Neural cell (in vitro differentiated cells): ENCODE results near the gene PCDHAC1. TPM values are rescaled to one million over a fixed set of nuclear protein-coding genes. Genes with fewer than 3 reads are reported as not detected.

ENCODE experiments used
- H2AFZ ChIP-seq: fragments of 200-600, 300-800 bp; sonication (generic), shearing (Covaris generic); 2 replicates; pipeline ENCODE4 v1.6.0; 2014; ENCODE audit warnings: low read depth, mild to moderate bottlenecking, antibody characterized with exemption, low read length, moderate library complexity
- H3F3A ChIP-seq: fragments of 200-600 bp; shearing (Covaris generic); 2 replicates; pipeline ENCODE4 v1.6.1; 2016; ENCODE audit warnings: mild to moderate bottlenecking, moderate library complexity, mixed read lengths, antibody characterized with exemption, low read length; ENCODE audit not compliant: insufficient read depth, poor library complexity, severe bottlenecking
- H3K27ac ChIP-seq: fragments of 200-600, 300-800 bp; sonication (generic), shearing (Covaris generic); 2 replicates; pipeline ENCODE4 v1.5.1; 2014; ENCODE audit warnings: mild to moderate bottlenecking, low read length, moderate library complexity
- H3K27me3 ChIP-seq: fragments of 300-800, 200-600 bp; sonication (generic), shearing (Covaris generic); 2 replicates; pipeline ENCODE4 v1.6.0; 2014; ENCODE audit warnings: mild to moderate bottlenecking, low read depth, low read length, moderate library complexity; ENCODE audit not compliant: insufficient read depth
- H3K36me3 ChIP-seq: fragments of 300-800, 200-600 bp; sonication (generic), shearing (Covaris generic); 2 replicates; pipeline ENCODE4 v1.5.1; 2014; ENCODE audit warnings: mild to moderate bottlenecking, antibody characterized with exemption, low read length, moderate library complexity; ENCODE audit not compliant: insufficient read depth
- H3K4me2 ChIP-seq: fragments of 300-800, 200-600 bp; sonication (generic), shearing (Covaris generic); 2 replicates; pipeline ENCODE4 v1.6.0; 2014; ENCODE audit warnings: mild to moderate bottlenecking, low read length
- H3K4me3 ChIP-seq: fragments of 300-800, 200-600 bp; sonication (generic), shearing (Covaris generic); 2 replicates; pipeline ENCODE4 v1.5.1; 2014; ENCODE audit warnings: mild to moderate bottlenecking, low read length, moderate library complexity
- H3K79me2 ChIP-seq: fragments of 200-600 bp; shearing (Covaris generic); replicated peaks from 2 replicates; pipeline ENCODE4 v1.6.0; 2014; ENCODE audit warnings: mild to moderate bottlenecking, low read length, moderate library complexity; ENCODE audit not compliant: insufficient read depth
- H3K9ac ChIP-seq: fragments of 300-800, 200-600 bp; sonication (generic), shearing (Covaris generic); 2 replicates; pipeline ENCODE4 v1.6.1; 2016; ENCODE audit warnings: mild to moderate bottlenecking, low read length, mixed read lengths
- H3K9me2 ChIP-seq: fragments of 200-600 bp; shearing (Covaris generic); 2 replicates; pipeline ENCODE4 v1.6.1; 2016; ENCODE audit warnings: mild to moderate bottlenecking, low read length, mixed read lengths; ENCODE audit not compliant: insufficient read depth
- H3K9me3 ChIP-seq: fragments of 200-600, 300-800 bp; sonication (generic), shearing (Covaris generic); 2 replicates; pipeline ENCODE4 v1.6.1; 2016; ENCODE audit warnings: mild to moderate bottlenecking, mixed run types, low read length, moderate library complexity, mixed read lengths
- H4K20me1 ChIP-seq: fragments of 200-600 bp; shearing (Covaris generic); 2 replicates; pipeline ENCODE4 v1.6.1; 2016; ENCODE audit warnings: mild to moderate bottlenecking, mixed run types; ENCODE audit not compliant: insufficient read depth
- CTCF ChIP-seq: fragments of 450-650 bp; IDR thresholded peaks from 2 replicates; pipeline ENCODE4 v1.5.1; 2014; ENCODE audit warnings: antibody characterized with exemption, mild to moderate bottlenecking, moderate library complexity; ENCODE audit not compliant: poor library complexity, severe bottlenecking
- EZH2 ChIP-seq: fragments of 200-600, 300-800 bp; shearing (Covaris generic), sonication (generic); IDR thresholded peaks from 2 replicates; pipeline ENCODE4 v1.6.1; 2014; ENCODE audit warnings: antibody characterized with exemption, low read length, borderline replicate concordance, mild to moderate bottlenecking; ENCODE audit not compliant: insufficient read depth, poor library complexity, severe bottlenecking
- MXI1 ChIP-seq: fragments of 450-650 bp; conservative IDR thresholded peaks from 2 replicates; pipeline ENCODE4 v1.6.1; 2014; ENCODE audit warnings: antibody characterized with exemption, mild to moderate bottlenecking; ENCODE audit not compliant: poor library complexity, severe bottlenecking
- POLR2AphosphoS5 ChIP-seq: IDR thresholded peaks from 2 replicates; pipeline ENCODE4 v1.6.1; 2012
- RAD21 ChIP-seq: fragments of 450-650 bp; conservative IDR thresholded peaks from 2 replicates; pipeline ENCODE4 v1.6.1; 2014; ENCODE audit warnings: antibody characterized with exemption, mild to moderate bottlenecking, moderate library complexity
- REST ChIP-seq: IDR thresholded peaks from 2 replicates; pipeline ENCODE4 v1.6.1; 2012; ENCODE audit warnings: borderline replicate concordance
- SMC3 ChIP-seq: fragments of 450-650 bp; conservative IDR thresholded peaks from 2 replicates; pipeline ENCODE4 v1.6.1; 2014; ENCODE audit warnings: antibody characterized with exemption, mild to moderate bottlenecking, moderate library complexity; ENCODE audit not compliant: poor library complexity
- TAF1 ChIP-seq: IDR thresholded peaks from 2 replicates; pipeline ENCODE4 v1.6.1; 2012; ENCODE audit warnings: low read depth
- polyA plus RNA-seq: library from polyadenylated mRNA; depleted of rRNA; stranded (reverse); fragments of >200 nt; gene quantifications from 2 replicates; pipeline ENCODE4 v1.2.3, GENCODE V29; 2014

The PCDHAC1 gene
- polyA plus RNA-seq, 1 donor from 2014 or later: 2.4 TPM

- Histone ChIP-seq H3K79me2 (peaks cover 36% of the 10 kb centered on the region), H4K20me1 (no peaks in the 10 kb centered on the region), H3K9me2 (no peaks in the 10 kb centered on the region), H3F3A (no peaks in the 10 kb centered on the region), H3K9ac (no peak overlapping the region), H2AFZ (no peak overlapping the region), H3K9me3 (no peaks in the 10 kb centered on the region), H3K4me3 (no peak overlapping the region), H3K27ac (no peak overlapping the region), H3K36me3 (no peaks in the 10 kb centered on the region), H3K27me3 (no peaks in the 10 kb centered on the region), H3K4me2 (no peak overlapping the region)
- no peak for TF ChIP-seq MXI1
- no peak for TF ChIP-seq RAD21
- TF ChIP-seq TAF1: no peak
- TF ChIP-seq EZH2: no peak
Measured at GRCh38 chr5:140964356-140964755, 38.3 kb downstream of the PCDHAC1 start.

- Histone ChIP-seq H3K4me3 (peak overlapping the region; percentile 84), H3K27me3 (no peaks in the 10 kb centered on the region), H3K4me2 (peak overlapping the region; percentile 59), H3K9ac (peak overlapping the region; percentile 75), H3K36me3 (no peaks in the 10 kb centered on the region), H3K9me3 (no peaks in the 10 kb centered on the region), H2AFZ (no peak overlapping the region), H3K27ac (peak overlapping the region; percentile 74), H3F3A (no peaks in the 10 kb centered on the region), H4K20me1 (no peaks in the 10 kb centered on the region), H3K9me2 (no peaks in the 10 kb centered on the region), H3K79me2 (peaks cover 31% of the 10 kb centered on the region)
- TF ChIP-seq SMC3: no peak
- peak; percentile 7 for TF ChIP-seq REST
- no peak for TF ChIP-seq RAD21
Measured at GRCh38 chr5:140965905-140966292, 39.8 kb downstream of the PCDHAC1 start.

DNA sequence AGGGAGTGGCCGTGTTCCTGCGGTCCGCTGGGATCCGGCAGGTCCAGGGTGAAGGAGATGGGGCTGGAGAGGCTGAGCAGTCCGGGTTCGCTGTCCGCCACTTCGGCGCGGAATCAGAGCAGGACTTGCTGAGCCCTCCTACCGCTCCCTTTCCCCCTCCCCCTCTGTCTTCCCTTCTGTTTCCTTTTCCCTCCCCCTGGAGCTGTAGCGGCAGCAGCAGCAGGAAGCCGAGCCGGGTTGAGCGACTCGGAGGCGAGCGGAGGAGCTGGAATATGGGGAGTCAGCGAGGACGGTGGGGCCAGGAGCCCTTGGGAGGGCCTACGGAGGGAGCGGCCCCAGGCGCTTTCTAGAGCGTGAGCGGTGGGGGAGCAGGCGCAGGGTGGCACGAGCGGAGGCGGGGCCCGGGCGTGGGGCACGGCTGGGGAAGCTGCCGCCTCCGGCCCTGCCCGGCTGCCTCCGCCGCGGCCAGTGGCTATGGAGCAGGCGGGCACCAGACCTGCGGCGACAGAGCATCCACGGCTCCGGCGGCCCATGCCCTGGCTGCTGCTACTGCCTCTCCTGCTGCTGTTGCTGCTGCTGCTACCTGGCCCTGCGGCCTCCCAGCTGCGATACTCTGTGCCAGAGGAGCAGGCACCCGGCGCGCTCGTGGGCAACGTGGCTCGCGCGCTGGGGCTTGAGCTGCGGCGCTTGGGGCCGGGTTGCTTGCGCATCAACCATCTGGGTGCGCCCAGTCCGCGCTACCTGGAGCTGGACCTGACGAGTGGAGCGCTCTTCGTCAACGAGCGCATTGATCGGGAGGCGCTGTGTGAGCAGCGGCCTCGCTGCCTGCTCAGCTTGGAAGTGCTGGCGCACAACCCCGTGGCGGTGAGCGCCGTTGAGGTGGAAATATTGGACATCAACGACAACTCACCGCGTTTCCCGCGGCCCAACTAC, 40.5 kb downstream of the PCDHAC1 start, which contains the start of gene PCDHAC2:
Gene PCDHAC2 (plus strand): TSS at position 184 of the 933 bp plus-strand sequence. CDS start 291 bp downstream, at position 475.
- no peaks in the 10 kb centered on the region for H3K9me3 ChIP-seq
- no peaks in the 10 kb centered on the region for H3K27me3 ChIP-seq
- no peaks in the 10 kb centered on the region for H3F3A ChIP-seq
- peaks cover 31% of the 10 kb centered on the region for H3K79me2 ChIP-seq
- H3K9me2 ChIP-seq: no peaks in the 10 kb centered on the region
- H3K36me3 ChIP-seq: no peaks in the 10 kb centered on the region
- no peak within 1 kb of the TSS for H2AFZ ChIP-seq
- peak within 1 kb of the TSS; percentile 84 for H3K4me3 ChIP-seq
- peak within 1 kb of the TSS; percentile 74 for H3K27ac ChIP-seq
- no peaks in the 10 kb centered on the region for H4K20me1 ChIP-seq
- TF ChIP-seq RAD21: peak; percentile 9
- TF ChIP-seq REST: peak; percentile 53
- no peak for TF ChIP-seq CTCF
- TF ChIP-seq POLR2AphosphoS5: peak; percentile 57
- TF ChIP-seq MXI1: peak; percentile 79
- TF ChIP-seq TAF1: no peak
- peak within 1 kb of the TSS; percentile 75 for H3K9ac ChIP-seq
- H3K4me2 ChIP-seq: peak within 1 kb of the TSS; percentile 84
